COLO668 (cell line): ENCODE data around the gene MPV17.
"Not testable (repeated sequence)": the region's sequence is repeated elsewhere in the genome, so short reads cannot be mapped to it uniquely, and the experiment has no call there.

Source experiments
- DNase-seq: peaks from one replicate; lab custom pipeline; 2025; ENCODE audit not compliant: unreplicated experiment; lab: John Stamatoyannopoulos, UW

The MPV17 gene

DNA sequence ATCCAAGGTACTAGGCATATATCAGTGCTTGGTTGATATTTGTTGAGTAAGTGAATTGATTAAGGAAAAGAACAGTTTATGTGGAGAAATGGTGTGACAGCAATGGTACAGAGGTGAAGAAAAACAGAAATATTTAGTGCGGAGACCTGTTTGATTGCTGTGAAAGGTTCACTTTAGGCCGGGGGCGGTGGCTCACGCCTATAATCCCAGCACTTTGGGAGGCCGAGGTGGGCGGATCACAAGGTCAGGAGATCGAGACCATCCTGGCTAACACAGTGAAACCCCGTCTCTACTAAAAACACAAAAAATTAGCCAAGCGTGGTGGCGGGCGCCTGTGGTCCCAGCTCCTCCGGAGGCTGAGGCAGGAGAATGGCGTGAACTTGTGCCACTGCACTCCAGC is 54.6 kb downstream of the MPV17 start:
- not testable (repeated sequence) for DNase-seq

DNA sequence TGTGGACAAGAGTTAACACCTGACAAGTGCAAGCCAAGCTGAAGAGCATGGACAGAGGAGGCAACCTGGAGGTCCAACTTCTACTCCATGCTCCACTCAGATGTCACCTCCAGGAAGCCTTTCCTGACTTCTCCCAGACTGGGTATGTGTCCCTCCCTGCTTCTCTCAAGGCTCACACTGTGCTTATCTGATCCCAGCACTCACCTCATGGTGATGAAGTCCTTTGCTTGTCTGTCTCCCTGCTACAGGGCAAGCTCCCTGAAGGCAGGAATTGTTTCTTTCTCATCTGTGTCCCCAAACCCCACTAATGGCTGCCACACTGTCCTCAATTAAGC is 57.4 kb downstream of the MPV17 start:
- no peak for DNase-seq

DNA sequence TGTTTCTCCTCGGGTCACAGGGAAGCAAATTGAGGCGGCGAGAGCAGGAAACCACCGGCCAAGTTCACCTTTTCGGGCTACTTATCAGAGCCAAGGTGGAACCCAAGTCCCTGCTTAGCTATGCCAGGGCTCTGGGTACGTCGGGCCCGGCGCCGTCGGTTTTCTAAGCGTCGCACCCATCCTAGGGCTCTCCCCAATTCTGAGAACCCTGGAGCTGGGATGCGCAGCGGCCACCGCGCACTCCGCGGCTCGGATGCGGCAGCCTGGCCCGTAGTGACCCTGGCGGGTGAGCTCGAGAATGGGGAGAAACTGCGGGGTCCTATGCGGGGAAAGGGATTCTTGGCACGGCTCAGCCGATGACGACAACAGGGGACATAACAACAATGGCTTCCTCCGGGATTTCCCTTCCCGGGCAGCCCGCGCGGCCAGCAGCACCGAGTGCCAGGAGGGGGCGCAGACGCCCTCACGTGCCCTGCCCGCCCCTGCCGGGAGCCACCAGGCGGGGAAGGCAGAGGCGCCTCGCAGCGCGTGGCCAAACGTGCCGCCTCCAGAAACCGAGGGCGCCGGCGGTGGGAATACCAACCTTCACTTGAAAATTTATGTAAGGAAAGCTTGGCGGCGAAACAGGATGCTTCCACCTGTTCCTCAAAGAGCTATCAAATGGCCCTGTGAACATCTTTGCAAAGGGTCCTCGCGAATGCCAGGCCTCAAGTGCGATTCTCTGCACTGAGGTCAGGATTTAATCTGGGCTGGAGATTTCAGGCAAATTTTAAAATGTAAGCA is 58.0 kb downstream of the MPV17 start:
- peak; percentile 89 for DNase-seq

GRCh38 chr2:27264253-27264752 is 58.6 kb downstream of the MPV17 start:
- DNase-seq, result peak; percentile 42

GRCh38 chr2:27263287-27264252 is 59.3 kb downstream of the MPV17 start:
- no peak for DNase-seq

DNA sequence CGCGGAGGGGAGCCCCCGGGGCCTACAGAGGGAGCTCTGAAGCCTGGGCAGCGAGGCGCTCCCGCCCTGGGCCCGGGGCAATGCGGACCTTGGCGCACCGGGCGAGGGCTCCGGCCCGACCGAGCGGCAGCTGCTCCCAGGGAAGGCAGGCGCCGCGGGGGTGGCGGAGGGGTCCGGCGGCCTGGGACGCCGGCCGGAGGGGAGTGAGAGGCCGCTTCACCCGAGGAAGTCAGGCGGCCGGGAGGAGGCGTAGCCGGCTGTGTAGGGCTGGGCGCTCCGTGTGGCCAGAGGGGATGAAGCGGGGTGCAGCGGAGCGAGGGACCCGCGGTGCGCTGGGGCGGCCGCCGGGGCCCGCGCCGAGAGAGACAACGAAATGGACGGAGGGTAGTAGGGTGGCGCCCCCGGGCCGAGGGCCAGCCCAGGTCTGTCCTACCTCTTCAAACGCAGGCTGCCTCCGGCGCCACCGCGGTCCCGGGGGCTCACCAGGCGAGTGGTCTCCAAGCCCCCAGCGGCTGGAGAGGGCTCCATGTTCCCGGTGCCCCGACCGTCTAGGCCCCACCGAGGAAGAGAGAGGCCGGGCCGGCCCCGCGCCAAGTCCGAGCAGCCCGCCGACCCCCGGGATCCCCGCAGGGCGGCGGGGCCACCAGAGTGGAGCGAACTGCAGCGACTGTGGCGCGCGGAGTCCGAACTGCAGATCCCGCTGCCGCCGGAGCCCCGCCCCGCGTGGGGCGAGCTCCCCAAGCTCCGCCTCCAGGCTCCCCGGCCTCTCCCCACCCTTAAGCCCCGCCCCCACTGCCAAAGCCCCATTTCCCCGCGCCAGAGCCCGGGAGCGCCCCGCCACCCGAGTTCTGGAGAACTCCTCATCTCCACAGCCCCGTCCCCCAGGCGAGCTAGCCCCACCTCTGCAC is 60.3 kb downstream of the MPV17 start, which contains the start of gene SLC30A3:
SLC30A3 (minus strand) TSS at position 669 of the 908 bp plus-strand sequence; CDS start at position 528, 141 bp downstream.
- peak; percentile 52 for DNase-seq

DNA sequence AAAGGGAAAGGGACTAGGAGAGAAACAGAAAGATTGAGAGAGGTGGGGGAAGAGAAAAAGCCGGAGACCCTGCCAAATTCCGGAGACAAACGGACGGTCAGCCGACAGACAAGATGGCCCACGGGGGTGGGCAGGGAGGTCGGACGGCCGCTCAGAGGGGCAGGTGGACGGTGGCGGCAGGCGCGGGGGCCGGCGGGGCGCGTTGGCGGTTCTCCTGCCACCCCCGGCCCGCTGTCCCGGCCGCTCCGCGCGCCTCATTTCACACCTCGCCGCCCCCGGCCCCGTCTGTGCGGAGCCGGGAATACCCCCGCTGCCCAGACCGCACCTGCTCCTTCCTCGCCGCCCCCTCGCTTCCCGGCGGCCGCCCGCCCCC is 61.0 kb downstream of the MPV17 start:
- DNase-seq, result no peak

DNA sequence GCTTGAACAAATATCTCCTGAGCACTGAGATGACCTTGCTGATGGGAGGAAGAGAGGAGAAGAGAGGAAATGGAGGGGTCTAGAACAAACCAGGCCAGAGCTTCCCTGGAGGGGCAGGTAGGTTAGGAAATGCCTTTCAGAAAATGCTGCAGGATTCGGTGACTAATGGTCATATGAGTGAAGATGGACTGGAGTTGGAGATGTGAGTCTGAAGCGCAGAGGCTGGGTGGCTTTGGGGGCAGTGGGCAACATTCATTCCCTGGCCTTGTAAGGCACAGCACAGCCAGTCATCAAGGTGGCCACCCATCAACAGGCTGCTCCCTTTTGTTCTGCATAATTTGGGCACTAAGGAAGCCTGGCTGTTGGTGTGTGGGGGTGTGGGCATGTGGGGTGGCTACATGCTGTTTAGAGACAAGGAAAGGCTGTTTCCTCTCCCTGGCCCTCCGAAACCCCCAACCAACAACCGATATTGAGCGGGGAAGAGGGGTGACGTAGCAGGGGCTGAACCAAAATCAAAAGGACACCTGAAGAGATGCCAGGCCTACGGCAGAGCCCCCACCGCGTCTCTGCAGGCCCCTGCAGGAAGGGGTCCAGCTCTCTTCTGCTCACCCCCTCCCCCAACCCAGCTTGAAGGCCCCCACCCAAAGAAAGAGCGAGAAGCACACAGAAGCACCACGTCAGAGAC is 61.5 kb downstream of the MPV17 start:
- DNase-seq, result no peak
